ENCODE results near the gene OR6X1.

DNA sequence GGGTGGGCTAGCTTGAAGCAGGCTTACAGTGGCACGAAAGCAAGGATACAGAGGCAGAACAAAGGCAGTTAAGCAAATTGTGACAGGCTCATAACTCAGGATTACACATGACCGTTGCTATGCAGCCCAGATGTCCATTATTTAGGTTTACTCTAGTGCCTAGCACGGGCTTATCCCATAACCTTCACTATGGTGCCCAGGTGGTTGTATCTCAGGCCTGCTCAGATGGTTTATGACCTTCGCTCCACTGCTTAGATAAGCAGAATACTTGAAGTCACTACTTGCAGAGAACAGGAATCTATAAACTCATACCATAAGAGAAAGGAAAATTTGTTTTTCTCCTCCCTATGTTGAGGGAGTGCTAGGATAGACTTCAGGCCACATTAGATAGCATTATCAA is 42.8 kb upstream of the OR6X1 start:
- TF ChIP-seq, protein P1, sequence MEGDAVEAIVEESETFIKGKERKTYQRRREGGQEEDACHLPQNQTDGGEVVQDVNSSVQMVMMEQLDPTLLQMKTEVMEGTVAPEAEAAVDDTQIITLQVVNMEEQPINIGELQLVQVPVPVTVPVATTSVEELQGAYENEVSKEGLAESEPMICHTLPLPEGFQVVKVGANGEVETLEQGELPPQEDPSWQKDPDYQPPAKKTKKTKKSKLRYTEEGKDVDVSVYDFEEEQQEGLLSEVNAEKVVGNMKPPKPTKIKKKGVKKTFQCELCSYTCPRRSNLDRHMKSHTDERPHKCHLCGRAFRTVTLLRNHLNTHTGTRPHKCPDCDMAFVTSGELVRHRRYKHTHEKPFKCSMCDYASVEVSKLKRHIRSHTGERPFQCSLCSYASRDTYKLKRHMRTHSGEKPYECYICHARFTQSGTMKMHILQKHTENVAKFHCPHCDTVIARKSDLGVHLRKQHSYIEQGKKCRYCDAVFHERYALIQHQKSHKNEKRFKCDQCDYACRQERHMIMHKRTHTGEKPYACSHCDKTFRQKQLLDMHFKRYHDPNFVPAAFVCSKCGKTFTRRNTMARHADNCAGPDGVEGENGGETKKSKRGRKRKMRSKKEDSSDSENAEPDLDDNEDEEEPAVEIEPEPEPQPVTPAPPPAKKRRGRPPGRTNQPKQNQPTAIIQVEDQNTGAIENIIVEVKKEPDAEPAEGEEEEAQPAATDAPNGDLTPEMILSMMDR (IDR thresholded peaks at IDR 0.05) = no peak
- TF ChIP-seq POLR2A (IDR thresholded peaks at IDR 0.05) = no peak
